A673 (cell line): Measurements from ENCODE around the gene ARHGAP8.

Source experiments
- CTCF ChIP-seq: fragments of 300-800, 200-600 bp; sonication (generic); conservative IDR thresholded peaks from 2 replicates; pipeline ENCODE4 v1.5.1; 2017; ENCODE audit warnings: low read depth, mild to moderate bottlenecking, antibody characterized with exemption, low read length, moderate library complexity, mixed read lengths
- EZH2 ChIP-seq: fragments of 200-600 bp; sonication (generic); IDR thresholded peaks from 2 replicates; pipeline ENCODE4 v1.6.1; 2017; ENCODE audit warnings: borderline replicate concordance, low read depth, mild to moderate bottlenecking, mixed read lengths, antibody characterized with exemption, low read length; ENCODE audit not compliant: poor library complexity, severe bottlenecking

DNA sequence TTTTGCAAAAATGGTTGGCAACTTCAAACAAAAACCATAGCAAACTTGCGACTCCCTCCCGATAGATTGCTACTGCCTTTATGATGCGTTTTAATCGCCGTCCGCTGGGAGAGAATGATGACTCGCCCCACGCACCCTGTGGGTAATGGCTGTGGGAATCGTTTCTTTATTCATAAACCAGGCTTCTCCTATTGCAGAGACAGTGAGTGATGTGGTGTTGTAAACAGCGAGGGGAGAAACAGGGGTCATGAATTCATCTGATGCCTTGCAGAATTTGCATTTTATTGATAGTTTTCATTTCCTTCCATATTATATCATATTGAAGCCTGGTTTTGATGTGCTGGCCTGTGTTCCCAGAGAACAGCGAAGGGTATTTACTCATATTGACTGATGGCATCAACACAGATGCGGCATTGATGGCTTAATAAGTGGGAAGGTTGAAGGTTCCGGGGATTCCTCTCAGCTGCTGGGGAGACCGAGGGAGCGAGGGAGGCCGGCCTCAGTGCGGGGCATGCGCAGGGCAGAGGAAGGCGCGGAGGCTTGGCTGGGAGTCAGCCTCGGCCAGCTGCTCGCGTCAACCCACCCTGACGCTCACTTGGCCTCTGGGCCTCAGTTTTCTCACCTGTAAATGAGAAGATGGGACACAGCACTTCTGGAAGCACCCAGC is 41.3 kb downstream of the ARHGAP8 start:
- TF ChIP-seq CTCF (no peak), EZH2 (no peak)
